ENCODE results near the gene SPTBN1.

The SPTBN1 gene

DNA sequence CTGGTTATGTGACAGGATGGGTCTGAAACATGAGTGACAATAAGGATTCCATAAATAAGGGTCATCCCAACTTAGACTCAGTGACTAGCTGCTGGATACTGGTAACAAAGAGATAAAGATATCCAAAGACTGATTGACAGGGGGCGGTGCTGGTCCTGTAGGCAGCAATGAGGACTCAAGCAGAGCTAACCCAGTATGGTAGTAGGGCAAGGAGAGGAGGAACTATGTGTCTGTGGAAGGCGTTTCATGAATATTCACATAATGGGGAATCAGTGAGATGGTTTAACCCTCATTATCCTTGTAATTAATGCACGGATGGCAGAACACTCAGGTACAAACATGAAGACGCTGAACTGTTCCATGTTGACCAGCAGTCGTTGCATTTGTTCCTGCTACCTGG is 164.8 kb downstream of the SPTBN1 start:
- Histone ChIP-seq H3K23ac (ENCODE audit: low read length) (no peak overlapping the region), H3K9ac (ENCODE audit: low read length) (no peak overlapping the region), H3K27me3 (ENCODE audit: insufficient read depth, low read length) (no peaks in the 10 kb centered on the region), H3K79me2 (ENCODE audit: control insufficient read depth, insufficient read depth, low read length, poor library complexity) (no peaks in the 10 kb centered on the region), H3K9me3 (ENCODE audit: insufficient read depth, low read depth, low read length) (no peaks in the 10 kb centered on the region), H2BK12ac (ENCODE audit: low read length) (no peak overlapping the region), H3K14ac (ENCODE audit: low read length) (no peak overlapping the region), H3K4ac (ENCODE audit: low read depth, low read length) (no peak overlapping the region), H2AK5ac (ENCODE audit: low read length) (no peak overlapping the region), H3K4me2 (ENCODE audit: low read length) (no peak overlapping the region), H3K4me1 (ENCODE audit: control insufficient read depth in 1 of 2, insufficient read depth in 2 of 2, low read length in 2 of 2) (no peaks in the 10 kb centered on the region), H2BK5ac (ENCODE audit: low read depth, low read length, poor library complexity) (no peak overlapping the region), H3K27ac (ENCODE audit: low read depth, low read length) (no peak overlapping the region), H3K4me3 (ENCODE audit: low read depth, low read length) (no peak overlapping the region), H2AFZ (ENCODE audit: insufficient read depth, low read length, poor library complexity) (no peak overlapping the region), H4K8ac (ENCODE audit: low read depth, low read length) (no peak overlapping the region), H2BK120ac (ENCODE audit: insufficient read depth, low read length, poor library complexity) (no peak overlapping the region), H4K91ac (ENCODE audit: low read depth, low read length) (no peak overlapping the region), H3K18ac (ENCODE audit: low read length) (no peak overlapping the region), H4K12ac (ENCODE audit: low read depth, low read length) (no peak overlapping the region), H3K36me3 (ENCODE audit: control insufficient read depth in 1 of 2, insufficient read depth in 2 of 2, low read length in 2 of 2) (peaks cover 15 to 47% of the 10 kb centered on the region in 2 experiments), H3K79me1 (ENCODE audit: low read length) (no peaks in the 10 kb centered on the region)
- no peak for DNase-seq
- WGBS (ENCODE audit: extremely low coverage, insufficient coverage, insufficient read length) = no CpG with 5 or more reads among the region's 5 CpGs

DNA sequence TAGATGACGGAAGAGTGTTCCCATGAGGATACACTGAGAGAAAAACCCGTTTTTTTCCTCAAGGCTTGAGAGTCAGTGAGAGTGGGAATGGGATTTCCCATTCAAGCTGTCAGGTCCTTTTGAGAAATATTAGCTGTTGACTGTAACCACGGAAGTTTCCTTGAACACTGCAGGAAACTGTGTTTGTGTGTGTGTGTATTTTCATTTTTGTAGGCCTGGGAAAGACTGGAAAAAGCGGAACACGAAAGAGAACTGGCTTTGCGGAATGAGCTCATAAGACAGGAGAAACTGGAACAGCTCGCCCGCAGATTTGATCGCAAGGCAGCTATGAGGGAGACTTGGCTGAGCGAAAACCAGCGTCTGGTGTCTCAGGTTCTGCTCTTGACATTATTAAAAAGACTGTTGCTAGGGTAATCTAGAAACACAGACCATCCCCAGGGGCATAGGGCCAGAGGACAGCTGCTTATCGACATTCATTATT is 168.5 kb downstream of the SPTBN1 start:
- H3K9me3 ChIP-seq (ENCODE audit: insufficient read depth, low read depth, low read length) = no peaks in the 10 kb centered on the region

GRCh38 chr2:54626131-54626530 is 170.0 kb downstream of the SPTBN1 start:
- Histone ChIP-seq H4K12ac (ENCODE audit: low read depth, low read length) (no peak overlapping the region), H3K27ac (ENCODE audit: low read depth, low read length) (no peak overlapping the region), H3K4me1 (ENCODE audit: control insufficient read depth in 1 of 2, insufficient read depth in 2 of 2, low read length in 2 of 2) (no peaks in the 10 kb centered on the region), H2BK5ac (ENCODE audit: low read depth, low read length, poor library complexity) (no peak overlapping the region), H3K14ac (ENCODE audit: low read length) (no peak overlapping the region), H2BK12ac (ENCODE audit: low read length) (no peak overlapping the region), H2AFZ (ENCODE audit: insufficient read depth, low read length, poor library complexity) (no peak overlapping the region), H2AK5ac (ENCODE audit: low read length) (no peak overlapping the region), H3K23ac (ENCODE audit: low read length) (no peak overlapping the region), H3K36me3 (ENCODE audit: control insufficient read depth in 1 of 2, insufficient read depth in 2 of 2, low read length in 2 of 2) (peaks cover 42 to 67% of the 10 kb centered on the region in 2 experiments), H3K9me3 (ENCODE audit: insufficient read depth, low read depth, low read length) (no peaks in the 10 kb centered on the region), H3K4me3 (ENCODE audit: low read depth, low read length) (no peak overlapping the region), H3K18ac (ENCODE audit: low read length) (no peak overlapping the region), H4K91ac (ENCODE audit: low read depth, low read length) (no peak overlapping the region), H3K4me2 (ENCODE audit: low read length) (no peak overlapping the region), H3K9ac (ENCODE audit: low read length) (no peak overlapping the region), H3K79me1 (ENCODE audit: low read length) (no peaks in the 10 kb centered on the region), H4K8ac (ENCODE audit: low read depth, low read length) (no peak overlapping the region), H3K27me3 (ENCODE audit: insufficient read depth, low read length) (no peaks in the 10 kb centered on the region), H3K79me2 (ENCODE audit: control insufficient read depth, insufficient read depth, low read length, poor library complexity) (no peaks in the 10 kb centered on the region), H3K4ac (ENCODE audit: low read depth, low read length) (no peak overlapping the region), H2BK120ac (ENCODE audit: insufficient read depth, low read length, poor library complexity) (no peak overlapping the region)
- peak; percentile 66 to 84 for DNase-seq
- no CpG with 5 or more reads among the region's 7 CpGs for WGBS (ENCODE audit: extremely low coverage, insufficient coverage, insufficient read length)

More for the DNA sequence above, 168.5 kb downstream of the SPTBN1 start:
- no peak overlapping the region for H3K18ac ChIP-seq (ENCODE audit: low read length)
- H3K27me3 ChIP-seq (ENCODE audit: insufficient read depth, low read length) = no peaks in the 10 kb centered on the region
- no CpG with 5 or more reads among the region's 12 CpGs for WGBS (ENCODE audit: extremely low coverage, insufficient coverage, insufficient read length)
- H3K36me3 ChIP-seq (ENCODE audit: control insufficient read depth in 1 of 2, insufficient read depth in 2 of 2, low read length in 2 of 2) = peaks cover 36 to 61% of the 10 kb centered on the region in 2 experiments
- H4K12ac ChIP-seq (ENCODE audit: low read depth, low read length) = no peak overlapping the region
- H4K8ac ChIP-seq (ENCODE audit: low read depth, low read length) = no peak overlapping the region
- H3K4me1 ChIP-seq (ENCODE audit: control insufficient read depth in 1 of 2, insufficient read depth in 2 of 2, low read length in 2 of 2) = no peaks in the 10 kb centered on the region
- H3K9ac ChIP-seq (ENCODE audit: low read length) = no peak overlapping the region
- H2BK12ac ChIP-seq (ENCODE audit: low read length) = no peak overlapping the region
- no peak overlapping the region for H3K23ac ChIP-seq (ENCODE audit: low read length)
- no peak overlapping the region for H3K4ac ChIP-seq (ENCODE audit: low read depth, low read length)
- H2AK5ac ChIP-seq (ENCODE audit: low read length) = no peak overlapping the region
- H4K91ac ChIP-seq (ENCODE audit: low read depth, low read length) = no peak overlapping the region
- no peak overlapping the region for H3K27ac ChIP-seq (ENCODE audit: low read depth, low read length)
- no peak overlapping the region for H3K4me3 ChIP-seq (ENCODE audit: low read depth, low read length)
- no peaks in the 10 kb centered on the region for H3K79me1 ChIP-seq (ENCODE audit: low read length)
- no peak overlapping the region for H3K4me2 ChIP-seq (ENCODE audit: low read length)
- no peak overlapping the region for H2BK5ac ChIP-seq (ENCODE audit: low read depth, low read length, poor library complexity)
- peak; percentile 81 to 92 for DNase-seq
- no peak overlapping the region for H3K14ac ChIP-seq (ENCODE audit: low read length)
- H3K79me2 ChIP-seq (ENCODE audit: control insufficient read depth, insufficient read depth, low read length, poor library complexity) = no peaks in the 10 kb centered on the region
- no peak overlapping the region for H2AFZ ChIP-seq (ENCODE audit: insufficient read depth, low read length, poor library complexity)
- no peak overlapping the region for H2BK120ac ChIP-seq (ENCODE audit: insufficient read depth, low read length, poor library complexity)

DNA sequence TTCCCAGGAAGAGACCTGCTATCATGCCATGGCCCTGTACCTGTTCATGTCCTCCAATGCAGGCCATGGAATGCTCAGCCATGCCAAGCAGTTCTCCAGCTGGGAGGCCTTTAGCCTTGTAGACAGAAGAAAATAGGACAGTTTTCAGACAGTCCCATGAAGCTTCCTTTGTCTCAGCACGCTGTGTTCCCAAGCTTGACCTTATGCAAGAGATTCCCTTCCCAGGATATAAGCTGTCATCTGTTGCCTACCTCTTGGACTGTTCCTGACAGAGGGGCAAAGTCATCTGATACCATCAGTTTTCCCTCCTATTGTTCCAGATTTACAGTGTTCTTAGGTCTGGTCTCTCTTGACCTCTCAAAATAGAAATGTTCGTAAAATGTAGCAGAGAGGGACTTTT is 170.8 kb downstream of the SPTBN1 start:
- Histone ChIP-seq H3K79me2 (ENCODE audit: control insufficient read depth, insufficient read depth, low read length, poor library complexity) (no peaks in the 10 kb centered on the region), H4K8ac (ENCODE audit: low read depth, low read length) (no peak overlapping the region), H3K79me1 (ENCODE audit: low read length) (no peaks in the 10 kb centered on the region), H3K9me3 (ENCODE audit: insufficient read depth, low read depth, low read length) (no peaks in the 10 kb centered on the region), H3K4ac (ENCODE audit: low read depth, low read length) (no peak overlapping the region), H3K23ac (ENCODE audit: low read length) (no peak overlapping the region), H3K4me1 (ENCODE audit: control insufficient read depth in 1 of 2, insufficient read depth in 2 of 2, low read length in 2 of 2) (no peaks in the 10 kb centered on the region), H3K14ac (ENCODE audit: low read length) (no peak overlapping the region), H4K91ac (ENCODE audit: low read depth, low read length) (no peak overlapping the region), H4K12ac (ENCODE audit: low read depth, low read length) (no peak overlapping the region), H3K36me3 (ENCODE audit: control insufficient read depth in 1 of 2, insufficient read depth in 2 of 2, low read length in 2 of 2) (peaks cover 47 to 67% of the 10 kb centered on the region in 2 experiments), H2AK5ac (ENCODE audit: low read length) (no peak overlapping the region), H3K9ac (ENCODE audit: low read length) (no peak overlapping the region), H2BK120ac (ENCODE audit: insufficient read depth, low read length, poor library complexity) (no peak overlapping the region), H2AFZ (ENCODE audit: insufficient read depth, low read length, poor library complexity) (no peak overlapping the region), H3K18ac (ENCODE audit: low read length) (no peak overlapping the region), H2BK12ac (ENCODE audit: low read length) (no peak overlapping the region), H3K27ac (ENCODE audit: low read depth, low read length) (no peak overlapping the region), H3K4me2 (ENCODE audit: low read length) (no peak overlapping the region), H3K27me3 (ENCODE audit: insufficient read depth, low read length) (no peaks in the 10 kb centered on the region), H2BK5ac (ENCODE audit: low read depth, low read length, poor library complexity) (no peak overlapping the region), H3K4me3 (ENCODE audit: low read depth, low read length) (no peak overlapping the region)
- no CpG with 5 or more reads among the region's 2 CpGs for WGBS (ENCODE audit: extremely low coverage, insufficient coverage, insufficient read length)
- no peak for DNase-seq
